Mucosa of rectum (tissue), 2 donors: ENCODE data around the gene CDH1.
"Not testable (repeated sequence)": the region's sequence is repeated elsewhere in the genome, so short reads cannot be mapped to it uniquely, and the experiment has no call there.

Source experiments
- H3K27ac ChIP-seq, 2 donors: one replicate each; pipeline ENCODE4 v1.7.0; 2013; ENCODE audit warnings: inconsistent platforms in 2 of 2, low read depth in 2 of 2, low read length in 2 of 2
- H3K27me3 ChIP-seq, 2 donors: one replicate each; pipeline ENCODE4 v1.7.0; 2013; ENCODE audit warnings: low read length in 2 of 2; ENCODE audit not compliant: control insufficient read depth in 2 of 2, insufficient read depth in 2 of 2
- H3K36me3 ChIP-seq, 2 donors: one replicate each; pipeline ENCODE4 v1.7.0; 2013; ENCODE audit warnings: low read length in 2 of 2; ENCODE audit not compliant: control insufficient read depth in 2 of 2, insufficient read depth in 2 of 2
- H3K4me1 ChIP-seq, 2 donors: one replicate each; pipeline ENCODE4 v1.7.0; 2013; ENCODE audit warnings: low read length in 2 of 2, mild to moderate bottlenecking in 1 of 2; ENCODE audit not compliant: control insufficient read depth in 2 of 2, insufficient read depth in 2 of 2
- H3K4me3 ChIP-seq, 2 donors: one replicate each; pipeline ENCODE4 v1.7.0; 2013; ENCODE audit warnings: low read length in 2 of 2
- H3K9ac ChIP-seq, 2 donors: one replicate each; pipeline ENCODE4 v1.7.0; 2013; ENCODE audit warnings: low read length in 2 of 2, low read depth in 1 of 2, mild to moderate bottlenecking in 1 of 2
- H3K9me3 ChIP-seq, 2 donors: one replicate each; pipeline ENCODE4 v1.7.0; 2013; ENCODE audit warnings: low read length in 2 of 2; ENCODE audit not compliant: control insufficient read depth in 2 of 2
- donor health status: healthy.
- donor health status: Normal muscosa, but diverticular disease.

Gene CDH1

DNA sequence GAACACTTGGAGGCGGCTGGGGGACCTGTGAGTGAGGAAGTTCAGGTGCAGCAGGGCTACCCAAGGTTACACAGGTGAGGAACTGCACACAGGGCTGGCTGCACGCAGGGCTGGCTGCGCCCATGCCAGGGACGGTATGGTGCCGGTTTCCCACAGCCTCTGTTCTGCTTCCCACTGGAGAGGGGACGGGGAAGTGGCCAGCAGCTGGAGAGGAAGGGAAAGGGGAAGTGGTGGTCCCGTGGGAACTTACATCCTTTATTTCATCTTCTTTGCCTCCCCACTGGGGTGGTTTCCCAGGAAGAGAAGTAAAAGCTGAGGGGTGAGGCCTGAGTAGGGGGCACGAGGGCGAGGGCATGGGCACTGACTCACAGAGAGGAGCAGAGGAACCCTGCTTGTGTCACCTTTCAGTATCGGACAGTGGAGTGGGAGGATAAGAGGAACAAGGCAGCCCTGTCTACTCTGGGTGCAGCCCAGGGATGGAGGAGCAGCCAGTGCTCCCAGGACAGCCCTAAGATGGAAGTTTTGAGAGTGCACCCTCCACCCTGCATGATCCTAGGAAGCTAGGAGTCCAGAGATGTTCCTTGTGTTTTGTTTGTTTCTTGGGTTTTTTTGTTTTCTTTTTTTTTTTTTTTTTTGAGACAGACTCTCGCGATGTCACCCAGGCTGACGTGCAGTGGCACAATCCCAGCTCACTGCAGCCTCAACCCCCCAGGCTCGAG lies 25.5 kb upstream of the CDH1 start:
- Histone ChIP-seq H3K9ac (no peak overlapping the region), H3K27me3 (peaks cover 0 to 2% of the 10 kb centered on the region in 2 donors), H3K27ac (no peak overlapping the region), H3K4me1 (peaks cover 12 to 13% of the 10 kb centered on the region in 2 donors), H3K9me3 (no peaks in the 10 kb centered on the region), H3K36me3 (no peaks in the 10 kb centered on the region), H3K4me3 (no peak overlapping the region)

GRCh38 chr16:68713361-68713760 lies 23.7 kb upstream of the CDH1 start:
- H3K4me1 ChIP-seq = peaks cover 5 to 7% of the 10 kb centered on the region in 2 donors
- H3K27ac ChIP-seq = no peak overlapping the region
- no peaks in the 10 kb centered on the region for H3K36me3 ChIP-seq
- no peak overlapping the region for H3K4me3 ChIP-seq
- no peaks in the 10 kb centered on the region for H3K9me3 ChIP-seq
- H3K27me3 ChIP-seq = peaks cover 0 to 2% of the 10 kb centered on the region in 2 donors
- no peak overlapping the region for H3K9ac ChIP-seq

DNA sequence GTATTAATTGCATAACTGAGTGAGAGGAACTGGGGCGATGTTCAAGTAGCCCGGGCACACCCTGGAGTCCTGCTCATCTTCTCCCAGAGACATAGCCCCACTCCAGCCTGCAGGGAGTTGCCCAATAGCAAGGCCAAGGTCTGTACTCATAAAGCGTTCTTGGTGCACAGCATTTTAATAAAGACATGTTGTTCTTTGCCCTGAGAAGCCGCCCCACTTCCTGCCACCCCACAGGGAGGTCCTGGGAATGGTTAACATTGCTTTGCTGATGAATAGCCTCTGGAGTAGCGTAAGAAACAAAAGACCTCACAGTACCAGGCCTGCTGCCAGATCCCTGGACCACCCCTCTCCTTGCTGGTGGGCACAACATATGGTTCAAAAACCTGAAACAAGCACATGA lies 21.6 kb upstream of the CDH1 start:
- H3K9me3 ChIP-seq = no peaks in the 10 kb centered on the region

GRCh38 chr16:68716516-68716915 lies 20.6 kb upstream of the CDH1 start:
- peaks cover 6 to 11% of the 10 kb centered on the region in 2 donors for H3K4me1 ChIP-seq
- not testable (repeated sequence) for H3K36me3 ChIP-seq, H3K27me3 ChIP-seq, H3K4me3 ChIP-seq, H3K27ac ChIP-seq, H3K9me3 ChIP-seq, H3K9ac ChIP-seq

More for the DNA sequence above, 21.6 kb upstream of the CDH1 start:
- H3K27ac ChIP-seq = peak overlapping the region; percentile 63 to 72
- H3K27me3 ChIP-seq = no peaks in the 10 kb centered on the region
- H3K36me3 ChIP-seq = no peaks in the 10 kb centered on the region
- H3K4me1 ChIP-seq = peaks cover 0 to 10% of the 10 kb centered on the region in 2 donors
- no peak overlapping the region for H3K9ac ChIP-seq
- H3K4me3 ChIP-seq = no peak overlapping the region

- Histone ChIP-seq H3K27me3 (no peaks in the 10 kb centered on the region), H3K4me3 (no peak overlapping the region), H3K27ac (no peak overlapping the region), H3K36me3 (no peaks in the 10 kb centered on the region), H3K9ac (no peak overlapping the region), H3K9me3 (no peaks in the 10 kb centered on the region), H3K4me1 (peaks cover 16 to 17% of the 10 kb centered on the region in 2 donors)
Observed at GRCh38 chr16:68717684-68718083, 19.4 kb upstream of the CDH1 start.

DNA sequence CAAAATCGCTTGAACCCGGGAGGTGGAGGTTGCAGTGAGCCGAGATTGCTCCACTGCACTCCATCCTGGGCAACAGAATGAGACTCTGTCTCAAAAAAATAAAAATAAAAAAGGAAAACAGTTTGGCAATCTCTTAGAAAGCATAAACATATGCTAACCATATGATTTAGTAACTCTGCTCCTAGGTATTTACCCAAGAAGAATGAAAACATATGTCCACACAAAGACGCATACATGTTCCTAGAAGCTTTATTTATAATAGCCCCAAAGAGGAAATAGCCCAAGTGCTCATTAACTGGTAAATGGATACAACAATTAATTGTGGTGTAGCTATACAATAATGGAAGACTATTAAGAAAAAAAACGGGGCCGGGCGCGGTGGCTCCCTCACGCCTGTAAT lies 18.5 kb upstream of the CDH1 start:
- no peaks in the 10 kb centered on the region for H3K27me3 ChIP-seq
- H3K9ac ChIP-seq = no peak overlapping the region
- H3K9me3 ChIP-seq = no peaks in the 10 kb centered on the region
- H3K36me3 ChIP-seq = no peaks in the 10 kb centered on the region
- H3K27ac ChIP-seq = no peak overlapping the region
- H3K4me3 ChIP-seq = no peak overlapping the region
- peaks cover 16 to 23% of the 10 kb centered on the region in 2 donors for H3K4me1 ChIP-seq

DNA sequence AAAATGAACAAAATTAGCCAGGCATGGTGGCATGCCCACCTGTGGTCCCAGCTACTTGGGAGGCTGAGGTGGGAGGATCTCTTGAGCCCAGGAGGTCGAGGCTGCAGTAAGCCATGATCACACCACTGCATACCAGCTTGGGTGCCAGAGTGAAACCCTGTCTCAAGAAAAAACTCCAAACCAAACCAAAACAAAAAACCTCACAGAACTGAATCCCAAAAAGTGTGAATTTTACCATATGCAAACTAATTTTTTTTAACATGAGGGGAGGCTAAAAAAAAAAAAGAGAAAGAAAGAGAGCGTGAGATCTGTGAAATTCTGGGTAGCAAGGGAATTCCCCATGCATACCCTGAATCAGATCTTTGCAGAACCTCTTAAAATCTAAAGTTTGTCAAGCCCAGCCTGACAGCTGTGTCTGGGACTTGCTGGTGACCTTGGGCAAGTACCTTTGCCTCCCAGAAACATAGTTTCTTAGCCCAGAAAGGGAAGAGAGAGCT lies 17.1 kb upstream of the CDH1 start:
- Histone ChIP-seq H3K9ac (no peak overlapping the region), H3K27me3 (no peaks in the 10 kb centered on the region), H3K36me3 (no peaks in the 10 kb centered on the region)

GRCh38 chr16:68722119-68723024 lies 14.7 kb upstream of the CDH1 start:
- H3K36me3 ChIP-seq = no peaks in the 10 kb centered on the region
- no peaks in the 10 kb centered on the region for H3K9me3 ChIP-seq
- H3K27ac ChIP-seq = peak overlapping the region; percentile 74 to 91
- peak overlapping the region in 1 of 2 donors; percentile 27 for H3K4me3 ChIP-seq
- H3K4me1 ChIP-seq = peaks cover 18 to 37% of the 10 kb centered on the region in 2 donors
- H3K9ac ChIP-seq = peak overlapping the region in 1 of 2 donors; percentile 36
- no peaks in the 10 kb centered on the region for H3K27me3 ChIP-seq

More for the DNA sequence above, 17.1 kb upstream of the CDH1 start:
- H3K9me3 ChIP-seq = no peaks in the 10 kb centered on the region
- no peak overlapping the region for H3K27ac ChIP-seq
- no peak overlapping the region for H3K4me3 ChIP-seq
- peaks cover 22 to 30% of the 10 kb centered on the region in 2 donors for H3K4me1 ChIP-seq

- Histone ChIP-seq H3K9me3 (no peaks in the 10 kb centered on the region), H3K27me3 (no peaks in the 10 kb centered on the region), H3K4me1 (peaks cover 18 to 37% of the 10 kb centered on the region in 2 donors), H3K27ac (peak overlapping the region; percentile 74 to 84), H3K9ac (peak overlapping the region in 1 of 2 donors; percentile 51), H3K36me3 (no peaks in the 10 kb centered on the region), H3K4me3 (no peak overlapping the region)
Observed at GRCh38 chr16:68724797-68725196, 12.3 kb upstream of the CDH1 start.

DNA sequence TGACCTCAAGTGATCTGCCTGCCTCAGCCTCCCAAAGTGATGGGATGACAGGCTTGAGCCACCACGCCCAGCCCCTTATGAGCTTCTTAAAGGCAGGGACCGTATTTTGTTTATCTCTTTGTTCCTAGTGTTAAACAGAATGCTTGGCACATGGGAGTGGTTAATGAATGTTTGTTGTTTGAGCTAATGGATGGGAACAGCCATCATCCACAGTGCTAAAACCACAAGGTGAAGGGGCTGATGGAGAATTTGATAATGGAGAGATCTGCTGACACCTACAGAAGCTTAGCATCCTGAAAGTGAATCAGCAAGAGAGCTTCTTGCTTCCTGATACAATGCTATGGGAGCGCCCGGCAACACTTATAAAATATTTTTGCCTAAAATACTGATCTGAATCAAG lies 8.6 kb upstream of the CDH1 start:
- Histone ChIP-seq H3K9ac (no peak overlapping the region), H3K27me3 (no peaks in the 10 kb centered on the region), H3K27ac (no peak overlapping the region), H3K4me1 (peaks cover 16 to 31% of the 10 kb centered on the region in 2 donors), H3K9me3 (no peaks in the 10 kb centered on the region), H3K4me3 (no peak overlapping the region), H3K36me3 (no peaks in the 10 kb centered on the region)
